ENCODE results near the gene C1orf167. TPM values are rescaled to one million over a fixed set of nuclear protein-coding genes. Genes with fewer than 3 reads are reported as not detected.

The C1orf167 gene
- total and polyA plus RNA-seq, 5 donors from 2014 or later, result 0.61 to 1.3 (median 1.0) TPM; not detected in 2

DNA sequence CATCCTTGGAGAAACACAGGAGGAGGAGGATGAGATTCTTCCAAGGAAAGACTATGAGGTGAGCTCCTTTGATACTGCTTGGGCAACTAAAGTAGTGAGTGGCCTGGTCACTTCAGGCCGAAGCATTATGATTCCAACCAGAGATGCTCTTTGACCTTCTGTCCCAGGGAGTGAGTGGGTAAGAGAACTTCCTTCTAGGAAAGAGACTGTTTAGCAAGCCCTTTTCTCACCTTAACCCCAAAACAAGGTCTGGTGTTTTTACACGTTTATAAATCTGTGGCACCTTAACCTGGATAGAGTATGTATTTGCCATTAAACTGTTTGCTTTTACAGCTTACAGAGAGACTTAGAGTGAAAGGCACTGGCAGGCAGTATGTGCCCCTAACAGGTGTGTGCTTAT is 45.1 kb downstream of the C1orf167 start:
- Mint-ChIP-seq H3K36me3 (peaks cover 7% of the 10 kb centered on the region), H3K9me3 (no peaks in the 10 kb centered on the region), H3K4me1 (peaks cover 23 to 59% (median 44%) of the 10 kb centered on the region in 4 donors), H3K27me3 (no peaks in the 10 kb centered on the region), H3K4me3 (peak overlapping the region; percentile 98 to 100 (median 100)), H3K27ac (peak overlapping the region in 2 of 3 donors; percentile 96 to 98)
- DNase-seq, result no peak
- no peaks in the 10 kb centered on the region for H3K27me3 ChIP-seq (ENCODE audit: control insufficient read depth, insufficient read depth, low read length)
- peaks cover 48% of the 10 kb centered on the region for H3K4me1 ChIP-seq (ENCODE audit: control insufficient read depth, insufficient read depth, low read length, poor library complexity, severe bottlenecking)
- no peaks in the 10 kb centered on the region for H3K9me3 ChIP-seq (ENCODE audit: control insufficient read depth in 2 of 2, low read length in 2 of 2)
- peaks cover 4% of the 10 kb centered on the region for H3K36me3 ChIP-seq (ENCODE audit: control insufficient read depth, insufficient read depth, low read length)
- H3K4me3 ChIP-seq (ENCODE audit: low read depth, low read length), result peak overlapping the region; percentile 87
- no peak for ATAC-seq (ENCODE audit: low read depth in 2 of 2)
- H3K27ac ChIP-seq (ENCODE audit: insufficient read depth, low read length, poor library complexity, severe bottlenecking), result peak overlapping the region; percentile 89

DNA sequence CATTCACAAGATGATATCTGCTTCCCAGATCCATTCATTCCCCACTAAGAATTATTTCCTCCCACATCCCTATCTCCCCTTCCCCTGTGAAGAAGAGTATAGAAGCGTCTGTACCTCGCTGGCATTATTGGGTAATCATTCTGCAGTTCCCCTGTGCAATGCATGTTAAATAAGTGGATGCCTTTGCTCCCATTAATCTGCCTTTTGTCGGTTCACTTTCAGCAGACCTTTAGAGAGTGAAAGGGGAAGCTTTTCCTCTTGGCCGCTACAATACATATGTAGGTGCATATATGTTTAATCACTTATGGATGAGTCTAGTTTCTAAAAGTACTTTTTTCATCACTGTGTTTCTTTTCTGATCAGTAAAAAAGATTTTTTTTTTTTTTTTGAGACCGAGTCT is 51.0 kb downstream of the C1orf167 start:
- H3K4me1 Mint-ChIP-seq, result peaks cover 10 to 17% (median 15%) of the 10 kb centered on the region in 4 donors
- H3K4me1 ChIP-seq (ENCODE audit: control insufficient read depth, insufficient read depth, low read length, poor library complexity, severe bottlenecking), result no peaks in the 10 kb centered on the region
- H3K27me3 ChIP-seq (ENCODE audit: control insufficient read depth, insufficient read depth, low read length), result no peaks in the 10 kb centered on the region
- no peak overlapping the region for H3K27ac ChIP-seq (ENCODE audit: insufficient read depth, low read length, poor library complexity, severe bottlenecking)
- peak overlapping the region in 1 of 3 donors; percentile 71 for H3K27ac Mint-ChIP-seq
- DNase-seq (no peak), ATAC-seq (ENCODE audit: low read depth in 2 of 2) (no peak)
- peaks cover 26% of the 10 kb centered on the region for H3K36me3 ChIP-seq (ENCODE audit: control insufficient read depth, insufficient read depth, low read length)
- H3K9me3 Mint-ChIP-seq, result no peaks in the 10 kb centered on the region
- H3K36me3 Mint-ChIP-seq, result peaks cover 28% of the 10 kb centered on the region
- H3K27me3 Mint-ChIP-seq, result no peaks in the 10 kb centered on the region
- H3K9me3 ChIP-seq (ENCODE audit: control insufficient read depth in 2 of 2, low read length in 2 of 2), result no peaks in the 10 kb centered on the region
- no peak overlapping the region for H3K4me3 Mint-ChIP-seq
- no peak overlapping the region for H3K4me3 ChIP-seq (ENCODE audit: low read depth, low read length)

DNA sequence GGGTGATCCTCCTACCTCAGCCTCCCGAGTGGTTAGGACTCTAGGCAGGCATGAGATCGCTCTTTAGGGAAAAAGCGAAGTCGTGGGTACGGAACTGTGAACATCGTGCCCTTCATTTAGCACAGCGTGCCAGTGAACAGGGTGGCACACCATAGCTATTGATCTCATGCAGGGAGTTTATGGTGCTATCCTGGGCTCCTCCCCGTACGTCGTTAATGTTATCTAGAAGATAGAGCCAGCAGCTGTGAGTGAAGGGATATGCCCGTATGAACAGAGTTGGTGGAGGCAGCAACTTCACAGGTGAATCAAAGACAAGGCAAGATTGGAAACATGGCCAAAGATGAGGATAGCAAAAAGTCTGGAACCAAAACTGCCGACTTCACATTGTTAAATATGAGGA is 55.2 kb downstream of the C1orf167 start:
- H3K9me3 Mint-ChIP-seq, result peaks cover 0 to 2% (median 0%) of the 10 kb centered on the region in 7 donors
- Histone ChIP-seq H3K27me3 (ENCODE audit: control insufficient read depth, insufficient read depth, low read length) (no peaks in the 10 kb centered on the region), H3K36me3 (ENCODE audit: control insufficient read depth, insufficient read depth, low read length) (peaks cover 40% of the 10 kb centered on the region), H3K4me1 (ENCODE audit: control insufficient read depth, insufficient read depth, low read length, poor library complexity, severe bottlenecking) (no peaks in the 10 kb centered on the region), H3K27ac (ENCODE audit: insufficient read depth, low read length, poor library complexity, severe bottlenecking) (no peak overlapping the region), H3K9me3 (ENCODE audit: control insufficient read depth in 2 of 2, low read length in 2 of 2) (no peaks in the 10 kb centered on the region), H3K4me3 (ENCODE audit: low read depth, low read length) (no peak overlapping the region)
- DNase-seq (no peak), ATAC-seq (ENCODE audit: low read depth in 2 of 2) (no peak)
- no peaks in the 10 kb centered on the region for H3K27me3 Mint-ChIP-seq
- no peak overlapping the region for H3K27ac Mint-ChIP-seq
- H3K4me3 Mint-ChIP-seq, result no peak overlapping the region
- peaks cover 5 to 19% (median 7%) of the 10 kb centered on the region in 4 donors for H3K4me1 Mint-ChIP-seq
- H3K36me3 Mint-ChIP-seq, result peaks cover 30% of the 10 kb centered on the region

DNA sequence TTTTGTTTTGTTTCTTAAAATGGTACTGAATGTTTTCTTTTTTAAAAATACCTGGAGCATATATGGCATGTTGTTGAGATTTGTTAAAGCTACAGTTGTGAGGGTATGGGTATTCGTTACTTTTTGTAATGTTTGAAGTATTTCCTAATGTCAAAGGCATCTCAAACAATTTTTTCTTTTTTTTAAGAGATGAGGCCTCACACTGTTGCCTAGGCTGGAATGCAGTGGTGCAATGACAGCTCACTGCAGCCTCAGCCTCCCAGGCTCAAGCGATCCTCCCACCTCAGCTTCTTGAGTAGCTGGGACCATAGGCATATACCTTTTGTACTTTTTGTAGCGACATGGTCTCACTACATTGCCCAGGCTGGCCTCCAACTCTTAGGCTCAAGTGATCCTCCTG is 60.1 kb downstream of the C1orf167 start:
- Mint-ChIP-seq H3K36me3 (peaks cover 21% of the 10 kb centered on the region), H3K4me1 (peaks cover 0 to 9% (median 4%) of the 10 kb centered on the region in 4 donors), H3K4me3 (no peak overlapping the region), H3K27me3 (no peaks in the 10 kb centered on the region), H3K27ac (no peak overlapping the region), H3K9me3 (peaks cover 0 to 2% (median 0%) of the 10 kb centered on the region in 7 donors)
- ATAC-seq (ENCODE audit: low read depth in 2 of 2) (no peak), DNase-seq (no peak)
- Histone ChIP-seq H3K27ac (ENCODE audit: insufficient read depth, low read length, poor library complexity, severe bottlenecking) (no peak overlapping the region), H3K4me1 (ENCODE audit: control insufficient read depth, insufficient read depth, low read length, poor library complexity, severe bottlenecking) (no peaks in the 10 kb centered on the region), H3K4me3 (ENCODE audit: low read depth, low read length) (no peak overlapping the region), H3K36me3 (ENCODE audit: control insufficient read depth, insufficient read depth, low read length) (peaks cover 57% of the 10 kb centered on the region), H3K27me3 (ENCODE audit: control insufficient read depth, insufficient read depth, low read length) (no peaks in the 10 kb centered on the region), H3K9me3 (ENCODE audit: control insufficient read depth in 2 of 2, low read length in 2 of 2) (no peaks in the 10 kb centered on the region)

DNA sequence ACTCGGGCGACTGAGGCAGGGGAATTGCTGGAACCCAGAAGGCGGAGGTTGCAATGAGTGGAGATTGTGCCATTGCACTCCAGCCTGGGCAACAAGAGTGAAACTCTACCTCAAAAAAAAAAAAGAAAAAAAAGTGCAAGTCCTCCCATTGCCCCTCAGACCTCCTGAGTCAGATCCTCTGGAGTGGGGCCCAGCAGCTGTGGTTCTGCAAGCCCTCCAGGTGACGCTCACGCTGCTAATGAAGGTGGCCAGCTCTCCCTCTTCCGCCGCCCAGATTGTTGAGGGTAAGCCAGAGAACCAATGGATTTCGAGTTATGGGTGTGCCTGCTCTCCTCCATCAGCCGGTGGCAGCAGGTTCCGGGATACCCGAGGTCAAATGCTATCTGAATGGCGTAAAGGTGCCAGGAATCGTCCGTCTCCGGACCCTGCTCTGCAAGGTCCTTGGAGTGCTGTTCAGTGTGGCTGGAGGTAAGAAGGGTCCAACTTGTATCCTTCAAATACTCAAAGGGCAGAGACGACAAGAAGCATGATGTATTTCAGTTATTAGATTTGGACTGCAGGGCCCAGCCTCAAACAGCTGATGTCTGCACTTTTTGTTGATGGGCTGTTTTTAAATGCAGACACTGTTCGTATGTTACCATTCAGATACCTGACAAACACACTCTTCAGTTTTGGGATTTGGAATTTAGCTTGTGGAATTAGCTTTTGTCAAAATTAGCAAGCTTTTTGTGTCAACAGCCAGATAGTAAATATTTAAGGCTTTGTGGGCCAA is 61.6 kb downstream of the C1orf167 start:
- H3K27me3 ChIP-seq (ENCODE audit: control insufficient read depth, insufficient read depth, low read length), result no peaks in the 10 kb centered on the region
- no peak overlapping the region for H3K27ac ChIP-seq (ENCODE audit: insufficient read depth, low read length, poor library complexity, severe bottlenecking)
- no peak for DNase-seq
- H3K4me3 ChIP-seq (ENCODE audit: low read depth, low read length), result no peak overlapping the region
- H3K4me1 ChIP-seq (ENCODE audit: control insufficient read depth, insufficient read depth, low read length, poor library complexity, severe bottlenecking), result no peaks in the 10 kb centered on the region
- no peak overlapping the region for H3K4me3 Mint-ChIP-seq
- peaks cover 17% of the 10 kb centered on the region for H3K36me3 Mint-ChIP-seq
- H3K9me3 Mint-ChIP-seq, result peaks cover 0 to 2% (median 0%) of the 10 kb centered on the region in 7 donors
- no peaks in the 10 kb centered on the region for H3K9me3 ChIP-seq (ENCODE audit: control insufficient read depth in 2 of 2, low read length in 2 of 2)
- peaks cover 54% of the 10 kb centered on the region for H3K36me3 ChIP-seq (ENCODE audit: control insufficient read depth, insufficient read depth, low read length)
- no peak for ATAC-seq (ENCODE audit: low read depth in 2 of 2)
- H3K27ac Mint-ChIP-seq, result no peak overlapping the region
- no peaks in the 10 kb centered on the region for H3K27me3 Mint-ChIP-seq
- peaks cover 0 to 9% (median 3%) of the 10 kb centered on the region in 4 donors for H3K4me1 Mint-ChIP-seq

DNA sequence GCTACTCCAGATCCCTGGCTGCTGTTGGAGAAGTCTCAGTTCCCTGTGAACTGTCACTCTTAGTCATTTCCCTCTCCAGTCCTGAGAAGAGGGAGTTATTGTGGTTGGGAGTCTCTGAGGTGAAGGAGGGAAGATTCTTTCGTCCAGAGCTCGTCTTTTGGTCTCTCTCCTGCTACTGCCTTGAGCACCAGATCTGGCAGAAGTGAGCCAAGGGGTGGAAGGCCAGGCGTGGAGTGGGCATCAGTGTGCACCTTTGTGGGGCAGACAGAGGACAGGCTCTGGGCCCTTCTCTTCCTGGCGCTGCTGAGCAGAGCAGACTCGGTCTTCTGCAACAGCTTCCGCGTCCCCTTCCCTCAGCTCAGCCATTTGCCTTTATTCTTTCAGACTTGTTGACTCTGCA is 63.1 kb downstream of the C1orf167 start:
- no peak for ATAC-seq (ENCODE audit: low read depth in 2 of 2)
- Histone ChIP-seq H3K9me3 (ENCODE audit: control insufficient read depth in 2 of 2, low read length in 2 of 2) (no peaks in the 10 kb centered on the region), H3K27ac (ENCODE audit: insufficient read depth, low read length, poor library complexity, severe bottlenecking) (no peak overlapping the region), H3K27me3 (ENCODE audit: control insufficient read depth, insufficient read depth, low read length) (no peaks in the 10 kb centered on the region), H3K4me1 (ENCODE audit: control insufficient read depth, insufficient read depth, low read length, poor library complexity, severe bottlenecking) (no peaks in the 10 kb centered on the region), H3K36me3 (ENCODE audit: control insufficient read depth, insufficient read depth, low read length) (peaks cover 57% of the 10 kb centered on the region), H3K4me3 (ENCODE audit: low read depth, low read length) (no peak overlapping the region)
- peaks cover 13% of the 10 kb centered on the region for H3K36me3 Mint-ChIP-seq
- no peak overlapping the region for H3K27ac Mint-ChIP-seq
- no peaks in the 10 kb centered on the region for H3K9me3 Mint-ChIP-seq
- DNase-seq, result no peak
- H3K4me1 Mint-ChIP-seq, result peaks cover 0 to 2% (median 0%) of the 10 kb centered on the region in 4 donors
- no peaks in the 10 kb centered on the region for H3K27me3 Mint-ChIP-seq
- H3K4me3 Mint-ChIP-seq, result no peak overlapping the region

DNA sequence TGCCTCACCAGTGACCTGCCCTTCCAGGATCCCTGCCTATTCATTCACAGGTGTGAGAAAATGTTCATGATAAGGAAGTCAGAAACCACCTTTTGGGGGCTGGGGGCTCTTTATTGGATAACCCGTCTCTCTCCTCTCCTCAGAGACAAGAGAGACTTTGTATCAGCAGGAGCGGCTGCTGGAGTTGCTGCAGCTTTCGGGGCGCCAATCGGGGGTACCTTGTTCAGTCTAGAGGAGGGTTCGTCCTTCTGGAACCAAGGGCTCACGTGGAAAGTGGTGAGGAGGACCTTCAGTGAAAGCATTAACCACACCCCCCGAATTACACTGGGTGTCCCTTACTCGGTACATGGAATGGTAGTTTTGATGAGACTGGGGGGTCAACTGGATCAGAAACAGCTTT is 65.0 kb downstream of the C1orf167 start:
- no peaks in the 10 kb centered on the region for H3K9me3 Mint-ChIP-seq
- no peaks in the 10 kb centered on the region for H3K4me1 ChIP-seq (ENCODE audit: control insufficient read depth, insufficient read depth, low read length, poor library complexity, severe bottlenecking)
- no peaks in the 10 kb centered on the region for H3K9me3 ChIP-seq (ENCODE audit: control insufficient read depth in 2 of 2, low read length in 2 of 2)
- no peaks in the 10 kb centered on the region for H3K27me3 ChIP-seq (ENCODE audit: control insufficient read depth, insufficient read depth, low read length)
- ATAC-seq (ENCODE audit: low read depth in 2 of 2) (no peak), DNase-seq (no peak)
- no peak overlapping the region for H3K4me3 ChIP-seq (ENCODE audit: low read depth, low read length)
- peaks cover 61% of the 10 kb centered on the region for H3K36me3 ChIP-seq (ENCODE audit: control insufficient read depth, insufficient read depth, low read length)
- peaks cover 14% of the 10 kb centered on the region for H3K36me3 Mint-ChIP-seq
- H3K27ac Mint-ChIP-seq, result no peak overlapping the region
- H3K4me1 Mint-ChIP-seq, result peaks cover 0 to 2% (median 0%) of the 10 kb centered on the region in 4 donors
- H3K27ac ChIP-seq (ENCODE audit: insufficient read depth, low read length, poor library complexity, severe bottlenecking), result no peak overlapping the region
- no peak overlapping the region for H3K4me3 Mint-ChIP-seq
- H3K27me3 Mint-ChIP-seq, result no peaks in the 10 kb centered on the region

DNA sequence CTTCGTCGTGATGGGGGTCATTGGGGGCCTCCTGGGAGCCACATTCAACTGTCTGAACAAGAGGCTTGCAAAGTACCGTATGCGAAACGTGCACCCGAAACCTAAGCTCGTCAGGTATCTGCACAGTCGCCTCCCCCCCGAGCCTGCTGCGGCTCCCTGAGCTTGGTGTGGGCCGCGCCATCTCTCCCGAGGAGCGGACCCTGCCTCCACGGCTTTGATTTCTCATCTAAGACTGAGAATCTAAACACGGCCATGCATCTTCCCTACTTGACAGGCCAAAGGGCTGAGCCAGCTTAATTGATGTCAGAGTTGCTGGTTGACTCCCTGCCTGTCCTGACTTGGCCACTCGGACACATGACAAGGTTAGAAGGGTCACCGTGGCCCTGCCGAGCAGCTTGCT is 66.5 kb downstream of the C1orf167 start:
- H3K4me1 ChIP-seq (ENCODE audit: control insufficient read depth, insufficient read depth, low read length, poor library complexity, severe bottlenecking), result no peaks in the 10 kb centered on the region
- no peaks in the 10 kb centered on the region for H3K27me3 Mint-ChIP-seq
- ATAC-seq (ENCODE audit: low read depth in 2 of 2) (no peak), DNase-seq (no peak)
- H3K27ac ChIP-seq (ENCODE audit: insufficient read depth, low read length, poor library complexity, severe bottlenecking), result no peak overlapping the region
- H3K36me3 ChIP-seq (ENCODE audit: control insufficient read depth, insufficient read depth, low read length), result peaks cover 67% of the 10 kb centered on the region
- H3K4me3 Mint-ChIP-seq, result no peak overlapping the region
- peaks cover 20% of the 10 kb centered on the region for H3K36me3 Mint-ChIP-seq
- no peak overlapping the region for H3K4me3 ChIP-seq (ENCODE audit: low read depth, low read length)
- H3K9me3 Mint-ChIP-seq, result no peaks in the 10 kb centered on the region
- H3K4me1 Mint-ChIP-seq, result peaks cover 0 to 2% (median 0%) of the 10 kb centered on the region in 4 donors
- no peaks in the 10 kb centered on the region for H3K27me3 ChIP-seq (ENCODE audit: control insufficient read depth, insufficient read depth, low read length)
- no peaks in the 10 kb centered on the region for H3K9me3 ChIP-seq (ENCODE audit: control insufficient read depth in 2 of 2, low read length in 2 of 2)
- H3K27ac Mint-ChIP-seq, result no peak overlapping the region
